H9 (cell line): Measurements from ENCODE around the gene LEKR1. TPM values are rescaled to one million over a fixed set of nuclear protein-coding genes. Genes with fewer than 3 reads are reported as not detected.

ENCODE experiments used
- DNase-seq: peaks from one replicate; pipeline ENCODE4 v3.0.0-alpha.2; 2017
- H2AFZ ChIP-seq: one replicate; pipeline ENCODE4 v1.6.1; 2013; ENCODE audit warnings: mild to moderate bottlenecking, low read length, control low read depth, moderate library complexity
- H2AK5ac ChIP-seq: 2 replicates; pipeline ENCODE4 v1.6.1; 2013; ENCODE audit warnings: low read length, control low read depth, mixed read lengths; ENCODE audit not compliant: insufficient read length
- H2BK120ac ChIP-seq: one replicate; pipeline ENCODE4 v1.6.1; 2013; ENCODE audit warnings: low read depth, mild to moderate bottlenecking, low read length, control low read depth, inconsistent platforms; ENCODE audit not compliant: poor library complexity, severe bottlenecking
- H2BK12ac ChIP-seq: 2 replicates; pipeline ENCODE4 v1.6.1; 2013; ENCODE audit warnings: low read length, control low read depth, mixed read lengths, low read depth; ENCODE audit not compliant: insufficient read length
- H2BK15ac ChIP-seq: 2 replicates; pipeline ENCODE4 v1.6.1; 2013; ENCODE audit warnings: low read depth, low read length, control low read depth
- H2BK20ac ChIP-seq: one replicate; pipeline ENCODE4 v1.6.1; 2013; ENCODE audit warnings: low read depth, mild to moderate bottlenecking, low read length, control low read depth, inconsistent platforms; ENCODE audit not compliant: poor library complexity, severe bottlenecking
- H2BK5ac ChIP-seq: 2 replicates; pipeline ENCODE4 v1.6.1; 2013; ENCODE audit warnings: low read length, control low read depth, mixed read lengths; ENCODE audit not compliant: insufficient read length
- H3K14ac ChIP-seq: 2 replicates; pipeline ENCODE4 v1.6.1; 2013; ENCODE audit warnings: low read length, control low read depth; ENCODE audit not compliant: insufficient read depth
- H3K18ac ChIP-seq: 2 replicates; pipeline ENCODE4 v1.6.1; 2013; ENCODE audit warnings: low read depth, mild to moderate bottlenecking, mixed read lengths, low read length, control low read depth; ENCODE audit not compliant: insufficient read length
- H3K23ac ChIP-seq: 2 replicates; pipeline ENCODE4 v1.6.1; 2013; ENCODE audit warnings: low read length, control low read depth, mixed read lengths, low read depth; ENCODE audit not compliant: insufficient read length
- H3K23me2 ChIP-seq: 2 replicates; pipeline ENCODE4 v1.6.1; 2013; ENCODE audit warnings: low read depth, mild to moderate bottlenecking, mixed read lengths, low read length, control low read depth; ENCODE audit not compliant: insufficient read length, poor library complexity, severe bottlenecking
- H3K27ac ChIP-seq: 2 replicates; pipeline ENCODE4 v1.5.1; 2013; ENCODE audit warnings: low read length, control low read depth, mixed read lengths, low read depth; ENCODE audit not compliant: insufficient read length
- H3K27me3 ChIP-seq: 2 replicates; pipeline ENCODE4 v1.6.1; 2013; ENCODE audit warnings: low read length, control low read depth, inconsistent platforms; ENCODE audit not compliant: insufficient read depth
- H3K4ac ChIP-seq: 2 replicates; pipeline ENCODE4 v1.6.1; 2013; ENCODE audit warnings: low read depth, mild to moderate bottlenecking, control low read depth, inconsistent platforms, low read length, moderate library complexity
- H3K4me1 ChIP-seq: 2 replicates; pipeline ENCODE4 v1.6.1; 2013; ENCODE audit warnings: low read length, control low read depth, inconsistent platforms; ENCODE audit not compliant: insufficient read depth
- H3K4me2 ChIP-seq: 2 replicates; pipeline ENCODE4 v1.6.1; 2013; ENCODE audit warnings: low read length, control low read depth, mixed read lengths; ENCODE audit not compliant: insufficient read length, insufficient read depth
- H3K56ac ChIP-seq: 2 replicates; pipeline ENCODE4 v1.6.1; 2013; ENCODE audit warnings: low read depth, mild to moderate bottlenecking, mixed read lengths, low read length, control low read depth; ENCODE audit not compliant: insufficient read length
- H3K79me1 ChIP-seq: 2 replicates; pipeline ENCODE4 v1.6.1; 2013; ENCODE audit warnings: low read depth, mild to moderate bottlenecking, moderate library complexity, low read length, control low read depth, inconsistent platforms; ENCODE audit not compliant: insufficient read depth, poor library complexity, severe bottlenecking
- H3K79me2 ChIP-seq: 2 replicates; pipeline ENCODE4 v1.6.1; 2013; ENCODE audit warnings: low read length, control low read depth, inconsistent platforms; ENCODE audit not compliant: insufficient read depth
- H3K9ac ChIP-seq: 2 replicates; pipeline ENCODE4 v1.6.1; 2013; ENCODE audit warnings: low read length, control low read depth, mixed read lengths; ENCODE audit not compliant: insufficient read length; ENCODE audit errors: extremely low read depth
- H3K9me3 ChIP-seq: one replicate; pipeline ENCODE4 v1.6.1; 2013; ENCODE audit warnings: low read depth, low read length, inconsistent platforms; ENCODE audit not compliant: control insufficient read depth
- H3T11ph ChIP-seq: one replicate; pipeline ENCODE4 v1.6.1; 2013; ENCODE audit warnings: mild to moderate bottlenecking, low read length, control low read depth, inconsistent platforms
- H4K20me1 ChIP-seq: one replicate; pipeline ENCODE4 v1.6.1; 2013; ENCODE audit not compliant: control insufficient read depth, insufficient read length, insufficient read depth
- H4K5ac ChIP-seq: 2 replicates; pipeline ENCODE4 v1.6.1; 2013; ENCODE audit warnings: low read depth, mild to moderate bottlenecking, mixed read lengths, low read length, control low read depth; ENCODE audit not compliant: insufficient read length
- H4K8ac ChIP-seq: replicated peaks from 2 replicates; pipeline ENCODE4 v1.6.1; 2013; ENCODE audit warnings: low read length, control low read depth, mixed read lengths, low read depth; ENCODE audit not compliant: insufficient read length
- H4K91ac ChIP-seq: 2 replicates; pipeline ENCODE4 v1.6.1; 2013; ENCODE audit warnings: low read depth, mild to moderate bottlenecking, moderate library complexity, mixed read lengths, low read length, control low read depth; ENCODE audit not compliant: insufficient read length
- H3K27ac Mint-ChIP-seq, 3 experiments: 2 replicates in 2 of 3; 3 replicates in 1 of 3; pipeline ENCODE4 v1.8.0; 2020 to 2021; ENCODE audit warnings: mixed read lengths in 3 of 3, mild to moderate bottlenecking in 1 of 3, moderate library complexity in 1 of 3
- H3K27me3 Mint-ChIP-seq: 2 replicates; pipeline ENCODE4 v1.8.0; 2021; ENCODE audit warnings: low read depth, mild to moderate bottlenecking, moderate library complexity, mixed read lengths
- H3K36me3 Mint-ChIP-seq, 3 experiments: 2 replicates in 2 of 3; 3 replicates in 1 of 3; pipeline ENCODE4 v1.8.0; 2020 to 2021; ENCODE audit warnings: low read depth in 3 of 3, mixed read lengths in 3 of 3; ENCODE audit not compliant: insufficient read depth in 1 of 3
- H3K4me1 Mint-ChIP-seq, 2 experiments: 2 replicates each; pipeline ENCODE4 v1.8.0; 2020; ENCODE audit warnings: mixed read lengths in 2 of 2
- H3K4me3 Mint-ChIP-seq, 2 experiments: 2 replicates in 1 of 2; 3 replicates in 1 of 2; pipeline ENCODE4 v1.8.0; 2020 to 2021; ENCODE audit warnings: mild to moderate bottlenecking in 2 of 2, mixed read lengths in 2 of 2, moderate library complexity in 1 of 2
- H3K9me3 Mint-ChIP-seq, 2 experiments: 2 replicates in 1 of 2; 3 replicates in 1 of 2; pipeline ENCODE4 v1.8.0; 2020; ENCODE audit warnings: mild to moderate bottlenecking in 2 of 2, mixed read lengths in 2 of 2, moderate library complexity in 1 of 2
- CTCF ChIP-seq: fragments of 200-600 bp; sonication (generic); conservative IDR thresholded peaks from 3 replicates; pipeline ENCODE4 v1.8.0; 2021; ENCODE audit warnings: antibody characterized with exemption, mild to moderate bottlenecking
- WGBS: extraction: QIAGEN DNeasy Blood & Tissue Kit; methylation state at CpG from one replicate; pipeline ENCODE4 v1.1.7; 2013; ENCODE audit warnings: missing lambda C conversion rate, low lambda C conversion rate, mixed read lengths; ENCODE audit not compliant: insufficient read length; ENCODE audit errors: extremely low coverage; 5-methylcytosine and 5-hydroxymethylcytosine counted together
- total RNA-seq: library from RNA; stranded (reverse); gene quantifications from 2 replicates; pipeline ENCODE4 v1.2.1, GENCODE V29; 2021

LEKR1 gene
- total RNA-seq, 1 experiment from 2014 or later = not detected

- peaks cover 26 to 27% of the 10 kb centered on the region in 2 experiments for H3K4me1 Mint-ChIP-seq
Measured at GRCh38 chr3:157094751-157095480, 268.8 kb downstream of the LEKR1 start.

More at GRCh38 chr3:157094751-157095480, 268.8 kb downstream of the LEKR1 start:
- Mint-ChIP-seq H3K9me3 (no peaks in the 10 kb centered on the region), H3K27ac (no peak overlapping the region; a peak in 1 of 7 replicates), H3K4me3 (no peak overlapping the region), H3K27me3 (peaks cover 17% of the 10 kb centered on the region), H3K36me3 (no peaks in the 10 kb centered on the region)
- H2BK120ac ChIP-seq = no peak overlapping the region
- no peak overlapping the region for H2BK12ac ChIP-seq
- H3K4me2 ChIP-seq = no peak overlapping the region
- H4K20me1 ChIP-seq = no peaks in the 10 kb centered on the region
- H4K5ac ChIP-seq = no peak overlapping the region
- H3K23ac ChIP-seq = no peak overlapping the region
- H3K27ac ChIP-seq = no peak overlapping the region
- no peak overlapping the region for H2AK5ac ChIP-seq
- H3T11ph ChIP-seq = no peak overlapping the region
- no peak overlapping the region for H4K91ac ChIP-seq
- no peak overlapping the region for H4K8ac ChIP-seq
- no peaks in the 10 kb centered on the region; the same call in 1 of the 2 replicates for H3K4me1 ChIP-seq
- no peaks in the 10 kb centered on the region for H3K27me3 ChIP-seq
- H3K9ac ChIP-seq = no peak overlapping the region
- no peaks in the 10 kb centered on the region for H3K79me1 ChIP-seq
- no peak overlapping the region for H2BK20ac ChIP-seq
- no peaks in the 10 kb centered on the region for H3K23me2 ChIP-seq
- no peak overlapping the region for H2BK5ac ChIP-seq
- WGBS = no CpG with 5 or more reads among the region's 5 CpGs
- no peak overlapping the region for H3K14ac ChIP-seq
- H3K18ac ChIP-seq = no peak overlapping the region
- no peaks in the 10 kb centered on the region for H3K79me2 ChIP-seq
- no peak for TF ChIP-seq CTCF
- H3K56ac ChIP-seq = no peak overlapping the region
- DNase-seq = no peak
- H3K9me3 ChIP-seq = no peaks in the 10 kb centered on the region
- no peak overlapping the region for H3K4ac ChIP-seq
- no peak overlapping the region for H2BK15ac ChIP-seq
- no peak overlapping the region for H2AFZ ChIP-seq

Other genes with a start within 250 kb of the LEKR1 start
- 5.9 TPM in 2 replicates for gene TIPARP, start 151.8 kb upstream of the LEKR1 start, total RNA-seq